ENCODE results near the gene PIK3R1. TPM values are rescaled to one million over a fixed set of nuclear protein-coding genes. Genes with fewer than 3 reads are reported as not detected.

The PIK3R1 gene
- total RNA-seq, 1 experiment from 2014 or later = 1.7 TPM

DNA sequence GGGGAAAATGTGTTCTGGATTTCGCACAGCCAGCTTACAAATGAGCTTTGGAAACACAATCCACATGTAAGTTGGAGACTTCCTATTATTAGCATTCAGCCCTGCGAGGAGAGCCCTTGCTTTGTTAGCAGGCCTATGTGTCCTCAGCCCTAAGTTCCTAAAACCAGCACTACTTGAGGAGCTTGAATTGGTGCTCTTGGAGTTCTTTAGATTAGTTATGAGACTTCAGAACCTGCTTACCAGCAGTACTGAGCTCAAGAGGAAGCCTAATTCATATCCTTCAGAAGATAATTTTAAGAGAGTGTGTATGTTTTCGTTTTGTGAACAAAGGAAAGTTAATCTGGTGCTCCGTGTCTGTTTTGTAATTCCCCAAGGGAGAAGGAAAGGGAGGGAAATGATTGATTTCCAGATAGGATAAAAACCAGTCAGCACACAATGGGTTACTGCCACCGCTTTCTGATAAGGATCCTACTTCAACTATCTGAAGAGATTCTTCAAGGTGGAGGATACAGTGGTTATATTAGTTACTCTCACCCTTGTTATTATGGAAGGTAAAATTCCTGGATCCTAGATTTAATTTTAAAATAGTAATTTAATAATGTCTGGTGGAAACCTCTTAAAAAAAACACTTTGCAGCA is 35.2 kb downstream of the PIK3R1 start:
- no TSS peak for BruUV-seq (replicated peaks)
- Histone ChIP-seq H2AFZ (ENCODE audit: low read length) (no peak overlapping the region), H3F3A (ENCODE audit: low read length, unreplicated experiment) (no peaks in the 10 kb centered on the region), H3K79me2 (ENCODE audit: low read length) (no peaks in the 10 kb centered on the region), H3K9me3 (ENCODE audit: low read length) (no peaks in the 10 kb centered on the region), H3K27ac (ENCODE audit: low read length) (no peak overlapping the region), H3K4me3 (ENCODE audit: low read length) (no peak overlapping the region), H3K4me1 (ENCODE audit: insufficient read depth, low read length) (no peaks in the 10 kb centered on the region), H3K9me2 (replicated peaks; ENCODE audit: low read length) (no peaks in the 10 kb centered on the region), H4K20me1 (ENCODE audit: low read length) (no peaks in the 10 kb centered on the region), H3K36me3 (ENCODE audit: low read depth, low read length) (no peaks in the 10 kb centered on the region; the same call in 1 of the 2 replicates), H3K9ac (ENCODE audit: low read length) (no peak overlapping the region), H3K27me3 (ENCODE audit: low read length) (no peaks in the 10 kb centered on the region), H3K4me2 (ENCODE audit: low read length) (no peak overlapping the region)
- POLR2A ChIA-PET (ENCODE audit: unreplicated experiment) = no interaction called here
- no peak for ATAC-seq
- DNase-seq = no peak
- intact Hi-C loops (cut with micrococcal nuclease) = no loop called here
- CTCF ChIA-PET = no interaction called here
- TF ChIP-seq, protein P1, sequence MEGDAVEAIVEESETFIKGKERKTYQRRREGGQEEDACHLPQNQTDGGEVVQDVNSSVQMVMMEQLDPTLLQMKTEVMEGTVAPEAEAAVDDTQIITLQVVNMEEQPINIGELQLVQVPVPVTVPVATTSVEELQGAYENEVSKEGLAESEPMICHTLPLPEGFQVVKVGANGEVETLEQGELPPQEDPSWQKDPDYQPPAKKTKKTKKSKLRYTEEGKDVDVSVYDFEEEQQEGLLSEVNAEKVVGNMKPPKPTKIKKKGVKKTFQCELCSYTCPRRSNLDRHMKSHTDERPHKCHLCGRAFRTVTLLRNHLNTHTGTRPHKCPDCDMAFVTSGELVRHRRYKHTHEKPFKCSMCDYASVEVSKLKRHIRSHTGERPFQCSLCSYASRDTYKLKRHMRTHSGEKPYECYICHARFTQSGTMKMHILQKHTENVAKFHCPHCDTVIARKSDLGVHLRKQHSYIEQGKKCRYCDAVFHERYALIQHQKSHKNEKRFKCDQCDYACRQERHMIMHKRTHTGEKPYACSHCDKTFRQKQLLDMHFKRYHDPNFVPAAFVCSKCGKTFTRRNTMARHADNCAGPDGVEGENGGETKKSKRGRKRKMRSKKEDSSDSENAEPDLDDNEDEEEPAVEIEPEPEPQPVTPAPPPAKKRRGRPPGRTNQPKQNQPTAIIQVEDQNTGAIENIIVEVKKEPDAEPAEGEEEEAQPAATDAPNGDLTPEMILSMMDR (conservative IDR thresholded peaks at IDR 0.05; ENCODE audit: low read depth, low read length) = no peak
- no peak for TF ChIP-seq EZH2 (IDR thresholded peaks at IDR 0.05; ENCODE audit: low read length, unreplicated experiment)

DNA sequence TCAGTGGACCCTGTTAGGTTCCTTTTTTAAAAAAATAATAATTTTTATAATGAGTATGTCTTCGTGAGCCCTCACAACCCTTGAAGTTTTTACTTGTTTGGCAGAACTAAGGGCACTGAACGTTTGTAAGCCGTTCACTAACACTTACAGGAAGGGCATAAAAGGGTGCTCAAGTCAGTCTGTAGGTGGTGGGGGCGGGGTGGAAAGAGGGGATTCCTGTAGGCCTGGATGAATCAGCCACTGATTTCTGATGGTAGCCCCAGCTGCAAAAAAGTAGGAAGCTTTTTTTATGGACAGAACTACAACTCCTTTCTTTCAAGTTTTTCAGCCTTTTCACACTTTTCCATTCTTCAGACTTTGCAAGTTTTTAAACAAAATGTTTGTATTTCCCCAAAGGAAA is 35.8 kb downstream of the PIK3R1 start:
- H3K9ac ChIP-seq (ENCODE audit: low read length) = no peak overlapping the region
- H3K36me3 ChIP-seq (ENCODE audit: low read depth, low read length) = no peaks in the 10 kb centered on the region; the same call in 1 of the 2 replicates
- BruUV-seq (replicated peaks) = no TSS peak
- TF ChIP-seq EZH2 (IDR thresholded peaks at IDR 0.05; ENCODE audit: low read length, unreplicated experiment) (no peak), EZH2phosphoT487 (IDR thresholded peaks at IDR 0.05; ENCODE audit: borderline replicate concordance, low read length) (no peak)
- no peaks in the 10 kb centered on the region for H3K9me2 ChIP-seq (replicated peaks; ENCODE audit: low read length)
- no peaks in the 10 kb centered on the region for H3K9me3 ChIP-seq (ENCODE audit: low read length)
- DNase-seq (no peak), ATAC-seq (no peak)
- no peaks in the 10 kb centered on the region for H3K27me3 ChIP-seq (ENCODE audit: low read length)
- H3F3A ChIP-seq (ENCODE audit: low read length, unreplicated experiment) = no peaks in the 10 kb centered on the region
- H2AFZ ChIP-seq (ENCODE audit: low read length) = no peak overlapping the region
- CTCF ChIA-PET = interaction anchor here (0.6 kb wide), 1 partner anchor 1006 kb away, joined by 3 read pairs; no protein-coding TSS in a partner anchor
- no peak overlapping the region for H3K27ac ChIP-seq (ENCODE audit: low read length)
- POLR2A ChIA-PET (ENCODE audit: unreplicated experiment) = no interaction called here
- no peak overlapping the region for H3K4me3 ChIP-seq (ENCODE audit: low read length)
- H4K20me1 ChIP-seq (ENCODE audit: low read length) = no peaks in the 10 kb centered on the region
- H3K79me2 ChIP-seq (ENCODE audit: low read length) = no peaks in the 10 kb centered on the region
- H3K4me1 ChIP-seq (ENCODE audit: insufficient read depth, low read length) = no peaks in the 10 kb centered on the region
- intact Hi-C loops (cut with micrococcal nuclease) = no loop called here
- H3K4me2 ChIP-seq (ENCODE audit: low read length) = no peak overlapping the region

GRCh38 chr5:68251804-68252522 is 36.4 kb downstream of the PIK3R1 start:
- Histone ChIP-seq H3K4me3 (ENCODE audit: low read length) (no peak overlapping the region), H3F3A (ENCODE audit: low read length, unreplicated experiment) (no peaks in the 10 kb centered on the region), H3K79me2 (ENCODE audit: low read length) (no peaks in the 10 kb centered on the region), H3K27me3 (ENCODE audit: low read length) (no peaks in the 10 kb centered on the region), H3K27ac (ENCODE audit: low read length) (no peak overlapping the region), H4K20me1 (ENCODE audit: low read length) (no peaks in the 10 kb centered on the region), H3K9me2 (replicated peaks; ENCODE audit: low read length) (no peaks in the 10 kb centered on the region), H2AFZ (ENCODE audit: low read length) (no peak overlapping the region), H3K4me2 (ENCODE audit: low read length) (no peak overlapping the region), H3K36me3 (ENCODE audit: low read depth, low read length) (no peaks in the 10 kb centered on the region; the same call in 1 of the 2 replicates), H3K9me3 (ENCODE audit: low read length) (no peaks in the 10 kb centered on the region), H3K4me1 (ENCODE audit: insufficient read depth, low read length) (no peaks in the 10 kb centered on the region), H3K9ac (ENCODE audit: low read length) (no peak overlapping the region)
- ATAC-seq = no peak
- ChIA-PET CTCF (interaction anchor here (0.6 to 1.3 kb wide), 2 partner anchors 1006 to 1007 kb away, joined by 3 to 6 read pairs; no protein-coding TSS in a partner anchor), POLR2A (ENCODE audit: unreplicated experiment) (no interaction called here)
- no peak for TF ChIP-seq EZH2phosphoT487 (IDR thresholded peaks at IDR 0.05; ENCODE audit: borderline replicate concordance, low read length)
- no peak for TF ChIP-seq EZH2 (IDR thresholded peaks at IDR 0.05; ENCODE audit: low read length, unreplicated experiment)
- TF ChIP-seq, protein P1 (conservative IDR thresholded peaks at IDR 0.05; ENCODE audit: low read depth, low read length) = no peak
- intact Hi-C loops (cut with micrococcal nuclease) = loop anchor here (1.0 kb wide), 1 partner anchor 1006 kb away; no protein-coding TSS in a partner anchor
- DNase-seq = no peak
- BruUV-seq (replicated peaks) = no TSS peak

All from PC-3 (cell line).